IPS-15b (cell line): Measurements from ENCODE around the gene GMDS.

ENCODE experiments used
- H3K27me3 ChIP-seq: one replicate; pipeline ENCODE4 v1.6.1; 2013; ENCODE audit warnings: low read length; ENCODE audit not compliant: control insufficient read depth, insufficient read depth
- H3K36me3 ChIP-seq: one replicate; pipeline ENCODE4 v1.6.1; 2013; ENCODE audit warnings: low read length; ENCODE audit not compliant: control insufficient read depth, insufficient read depth
- H3K4me1 ChIP-seq: one replicate; pipeline ENCODE4 v1.6.1; 2013; ENCODE audit warnings: mild to moderate bottlenecking, low read length; ENCODE audit not compliant: control insufficient read depth, insufficient read depth
- H3K4me3 ChIP-seq: one replicate; pipeline ENCODE4 v1.5.1; 2013; ENCODE audit warnings: low read depth, low read length
- H3K9ac ChIP-seq: one replicate; pipeline ENCODE4 v1.6.1; 2013; ENCODE audit warnings: low read depth, mild to moderate bottlenecking, low read length
- H3K9me3 ChIP-seq: one replicate; pipeline ENCODE4 v1.6.1; 2013; ENCODE audit warnings: mild to moderate bottlenecking, low read length; ENCODE audit not compliant: control insufficient read depth, insufficient read depth

Gene GMDS

DNA sequence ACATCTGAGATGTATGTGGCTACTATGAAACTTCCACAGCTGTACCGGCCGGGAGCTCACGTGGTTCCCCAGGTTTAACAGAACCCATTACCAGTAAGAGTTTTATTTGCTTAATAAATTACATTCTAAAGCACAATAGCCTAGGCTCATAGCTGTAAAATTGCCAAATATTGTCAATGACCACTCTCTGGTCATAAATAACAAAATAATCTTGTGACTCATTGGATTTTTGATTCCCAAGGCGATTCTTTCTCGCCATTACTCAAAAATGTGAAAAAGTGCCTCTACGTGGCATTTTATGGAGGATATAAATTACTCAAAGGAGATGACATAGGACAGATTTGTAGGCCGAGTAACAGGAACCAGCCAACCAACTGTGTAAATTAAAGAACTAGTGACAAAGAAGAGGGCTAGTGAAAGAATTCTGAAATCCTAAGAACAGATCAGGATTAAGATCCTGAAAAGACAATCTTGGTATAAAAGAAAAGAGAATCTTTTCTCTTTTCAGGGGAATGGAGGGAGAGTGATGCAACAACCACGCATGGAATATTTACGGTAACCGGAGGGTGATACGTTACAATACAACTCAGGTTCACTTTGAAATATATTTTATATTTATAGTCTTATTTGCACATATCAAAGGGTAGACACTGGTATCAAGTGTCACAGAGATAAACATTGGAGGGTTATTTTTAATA is 436.0 kb downstream of the GMDS start:
- no peaks in the 10 kb centered on the region for H3K9me3 ChIP-seq
- H3K27me3 ChIP-seq, result no peaks in the 10 kb centered on the region
- no peaks in the 10 kb centered on the region for H3K36me3 ChIP-seq
- H3K9ac ChIP-seq, result no peak overlapping the region
- H3K4me3 ChIP-seq, result no peak overlapping the region
- H3K4me1 ChIP-seq, result no peaks in the 10 kb centered on the region

DNA sequence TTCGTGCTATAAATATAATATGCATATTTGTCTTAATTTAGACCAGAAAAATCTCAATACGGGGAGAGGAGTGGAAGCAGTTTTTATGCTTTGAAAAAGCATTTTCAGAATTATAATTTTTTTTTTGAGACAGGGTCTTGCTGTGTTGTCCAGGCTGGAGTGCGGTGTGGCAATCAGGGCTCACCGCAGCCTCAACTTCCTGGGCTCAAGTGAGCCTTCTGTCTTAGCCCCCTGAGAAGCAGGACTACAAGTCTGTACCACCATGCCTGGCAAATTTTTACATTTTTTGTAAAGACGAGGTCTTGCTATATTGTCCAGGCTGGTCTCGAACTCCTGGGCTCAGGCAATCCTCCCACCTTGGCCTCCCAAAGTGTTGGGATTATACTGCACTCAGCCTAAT is 438.5 kb downstream of the GMDS start:
- H3K4me1 ChIP-seq, result peaks cover 8% of the 10 kb centered on the region
- no peaks in the 10 kb centered on the region for H3K27me3 ChIP-seq
- H3K36me3 ChIP-seq, result no peaks in the 10 kb centered on the region
- no peaks in the 10 kb centered on the region for H3K9me3 ChIP-seq
- H3K9ac ChIP-seq, result no peak overlapping the region
- H3K4me3 ChIP-seq, result no peak overlapping the region

DNA sequence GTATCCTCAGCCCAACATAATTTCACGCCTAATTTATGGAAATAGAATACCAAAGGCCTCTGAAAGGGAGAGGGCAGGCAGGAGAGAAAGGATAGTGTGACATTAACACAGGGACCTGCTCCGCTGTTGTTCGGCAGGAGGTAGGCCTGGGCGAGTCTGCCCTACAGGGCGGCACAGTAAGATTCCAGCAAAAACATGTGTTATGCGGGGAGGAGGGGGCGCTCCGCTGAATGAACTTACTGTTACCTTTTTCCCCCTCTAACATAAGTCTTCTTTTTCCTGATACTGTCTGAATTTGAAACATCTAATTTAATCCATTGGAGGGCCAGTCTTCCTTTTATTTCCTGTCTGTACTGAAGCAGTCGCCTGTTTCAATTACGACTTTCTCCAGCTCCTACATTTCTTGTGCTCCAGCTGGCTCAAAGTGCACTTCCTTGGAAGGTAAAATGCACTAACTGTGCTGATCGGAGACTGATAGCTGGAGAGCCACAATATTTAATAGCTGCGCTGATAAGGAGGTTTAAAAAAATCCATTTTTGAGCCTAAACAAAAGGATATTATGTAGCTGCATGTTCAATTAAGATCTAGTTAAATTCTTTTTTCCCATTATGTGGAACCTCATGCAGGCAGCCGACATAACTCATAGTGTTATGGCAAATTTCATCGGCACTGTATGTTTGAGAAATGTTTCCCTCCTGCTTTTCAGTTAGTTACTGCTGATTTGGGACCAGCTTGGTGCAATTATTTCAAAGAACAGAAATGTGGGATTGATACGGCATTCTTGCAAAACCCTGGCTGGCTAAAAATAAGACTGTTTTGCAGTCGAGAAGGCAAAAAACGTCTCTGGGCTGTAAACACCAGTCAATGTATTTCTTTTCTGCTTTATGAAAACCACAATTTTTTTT is 442.7 kb downstream of the GMDS start:
- H3K4me3 ChIP-seq, result no peak overlapping the region
- H3K27me3 ChIP-seq, result no peaks in the 10 kb centered on the region
- peaks cover 8% of the 10 kb centered on the region for H3K4me1 ChIP-seq
- H3K36me3 ChIP-seq, result no peaks in the 10 kb centered on the region
- H3K9ac ChIP-seq, result no peak overlapping the region
- H3K9me3 ChIP-seq, result no peaks in the 10 kb centered on the region

DNA sequence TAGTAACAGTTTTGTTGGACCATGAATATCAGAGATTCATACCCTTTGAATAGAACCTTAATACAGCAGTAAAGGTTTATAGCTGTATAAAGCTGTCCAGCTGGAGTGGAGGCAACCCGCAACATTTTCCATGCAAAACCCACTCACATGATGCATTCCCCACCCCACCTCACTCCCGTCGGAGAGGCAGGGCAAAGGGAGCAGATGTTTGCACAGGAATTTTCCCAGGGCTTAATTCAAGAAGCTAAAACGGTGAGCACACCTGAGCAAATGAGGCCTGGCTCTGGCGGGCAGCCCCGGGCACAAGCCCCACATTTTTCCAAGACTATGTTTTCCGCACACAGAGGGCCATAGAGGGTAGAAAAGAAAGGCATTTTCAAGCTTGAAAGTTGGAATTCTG is 444.0 kb downstream of the GMDS start:
- Histone ChIP-seq H3K4me1 (peaks cover 8% of the 10 kb centered on the region), H3K4me3 (no peak overlapping the region), H3K9me3 (no peaks in the 10 kb centered on the region)

DNA sequence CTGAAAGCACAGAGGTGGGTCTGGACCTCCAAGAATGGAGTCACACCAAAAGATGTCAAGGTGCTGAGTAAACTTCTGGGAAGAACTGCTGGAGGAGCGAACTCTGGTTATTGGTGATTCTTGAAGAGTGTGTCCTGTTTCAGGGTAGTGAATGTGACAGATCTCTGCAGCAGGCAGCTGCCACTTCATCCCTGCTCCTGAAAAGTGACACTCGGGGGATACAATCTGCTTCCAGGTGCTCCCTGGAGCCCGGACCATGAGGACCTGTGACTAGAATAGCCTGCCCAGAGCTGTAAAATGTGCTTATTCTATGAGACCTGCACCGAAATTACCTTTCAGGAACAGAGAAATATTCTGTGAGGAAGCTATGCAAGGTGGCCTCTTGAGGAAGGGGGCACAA is 444.6 kb downstream of the GMDS start:
- Histone ChIP-seq H3K4me3 (no peak overlapping the region), H3K9ac (no peak overlapping the region), H3K36me3 (no peaks in the 10 kb centered on the region), H3K9me3 (no peaks in the 10 kb centered on the region), H3K27me3 (no peaks in the 10 kb centered on the region), H3K4me1 (peaks cover 8% of the 10 kb centered on the region)

More for the DNA sequence above, 444.0 kb downstream of the GMDS start:
- H3K27me3 ChIP-seq, result no peaks in the 10 kb centered on the region
- H3K36me3 ChIP-seq, result no peaks in the 10 kb centered on the region
- H3K9ac ChIP-seq, result no peak overlapping the region

DNA sequence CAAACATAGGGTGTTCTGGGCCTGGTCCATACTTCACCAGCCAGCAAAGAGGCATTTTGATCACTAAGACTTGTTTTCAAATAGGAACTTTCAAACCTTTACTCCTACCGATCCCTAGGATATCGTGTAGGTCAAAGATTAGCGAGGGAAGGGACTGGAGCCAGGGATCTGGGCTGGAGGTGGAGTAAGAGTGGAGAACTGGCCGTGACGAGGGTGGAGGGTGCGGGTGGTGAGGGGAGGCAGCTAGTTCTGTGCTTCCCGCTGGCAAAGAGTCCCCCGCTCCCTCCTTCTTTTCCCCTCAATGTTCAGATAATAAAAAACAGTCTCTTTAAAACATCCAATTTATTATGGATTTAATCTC is 446.5 kb downstream of the GMDS start:
- H3K9ac ChIP-seq, result no peak overlapping the region

DNA sequence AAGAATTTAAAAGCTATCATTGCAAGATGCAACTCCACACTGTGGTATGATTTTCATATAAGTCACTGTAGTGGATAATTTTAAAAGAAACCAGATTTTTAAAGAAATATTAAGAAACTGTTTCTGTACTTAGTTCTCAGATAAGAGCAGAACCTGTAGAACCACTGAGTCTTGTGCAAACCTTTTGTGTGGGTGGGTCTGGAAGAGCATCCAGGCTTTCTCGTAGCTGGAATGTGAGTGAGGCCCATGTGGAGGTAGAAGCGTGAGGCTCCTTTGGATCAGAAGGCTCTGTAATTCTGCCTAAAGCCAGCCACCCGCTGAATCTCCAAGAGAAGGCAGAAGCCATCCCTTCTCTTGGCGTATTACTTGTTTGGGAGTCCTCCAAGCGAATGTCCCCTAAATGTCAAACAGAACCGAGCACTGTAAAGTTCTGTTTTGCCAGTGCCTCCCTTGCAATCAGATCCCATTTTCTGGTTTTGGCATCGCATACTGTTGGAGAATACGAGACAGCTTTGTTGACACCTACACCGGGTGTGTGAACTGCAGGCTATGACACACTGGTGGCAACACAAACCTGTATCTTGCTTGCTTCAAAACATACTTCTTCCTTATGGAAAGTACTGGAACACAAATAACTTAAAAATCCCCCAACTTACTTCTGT is 447.0 kb downstream of the GMDS start:
- no peaks in the 10 kb centered on the region for H3K36me3 ChIP-seq
- H3K27me3 ChIP-seq, result no peaks in the 10 kb centered on the region
- H3K9me3 ChIP-seq, result no peaks in the 10 kb centered on the region
- H3K4me3 ChIP-seq, result no peak overlapping the region
- H3K9ac ChIP-seq, result no peak overlapping the region
- peaks cover 8% of the 10 kb centered on the region for H3K4me1 ChIP-seq

More for the DNA sequence above, 446.5 kb downstream of the GMDS start:
- H3K27me3 ChIP-seq, result no peaks in the 10 kb centered on the region
- no peak overlapping the region for H3K4me3 ChIP-seq
- H3K4me1 ChIP-seq, result peaks cover 8% of the 10 kb centered on the region
- no peaks in the 10 kb centered on the region for H3K9me3 ChIP-seq
- H3K36me3 ChIP-seq, result no peaks in the 10 kb centered on the region

DNA sequence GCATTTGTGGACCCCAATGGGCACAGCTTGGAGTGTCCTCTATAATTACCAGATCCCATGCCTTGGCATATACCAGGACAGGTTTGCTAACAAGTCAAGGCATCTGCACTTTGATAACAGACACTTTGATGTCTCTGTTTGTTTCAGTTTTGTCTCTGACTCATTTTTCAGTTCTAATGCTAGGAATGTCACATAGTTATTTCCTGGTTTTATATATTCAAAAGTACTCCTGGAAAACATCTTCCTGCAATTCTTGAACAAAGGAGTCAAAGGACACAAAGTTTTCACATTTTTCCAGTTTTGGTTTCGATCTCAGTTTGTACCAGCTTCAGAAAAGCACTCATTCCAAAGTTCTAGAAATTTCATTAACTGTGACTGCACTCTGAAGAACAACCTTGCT is 447.6 kb downstream of the GMDS start:
- H3K4me1 ChIP-seq, result peaks cover 6% of the 10 kb centered on the region
- H3K9me3 ChIP-seq, result no peaks in the 10 kb centered on the region
- no peaks in the 10 kb centered on the region for H3K36me3 ChIP-seq
- no peaks in the 10 kb centered on the region for H3K27me3 ChIP-seq
- H3K9ac ChIP-seq, result no peak overlapping the region
- H3K4me3 ChIP-seq, result no peak overlapping the region

DNA sequence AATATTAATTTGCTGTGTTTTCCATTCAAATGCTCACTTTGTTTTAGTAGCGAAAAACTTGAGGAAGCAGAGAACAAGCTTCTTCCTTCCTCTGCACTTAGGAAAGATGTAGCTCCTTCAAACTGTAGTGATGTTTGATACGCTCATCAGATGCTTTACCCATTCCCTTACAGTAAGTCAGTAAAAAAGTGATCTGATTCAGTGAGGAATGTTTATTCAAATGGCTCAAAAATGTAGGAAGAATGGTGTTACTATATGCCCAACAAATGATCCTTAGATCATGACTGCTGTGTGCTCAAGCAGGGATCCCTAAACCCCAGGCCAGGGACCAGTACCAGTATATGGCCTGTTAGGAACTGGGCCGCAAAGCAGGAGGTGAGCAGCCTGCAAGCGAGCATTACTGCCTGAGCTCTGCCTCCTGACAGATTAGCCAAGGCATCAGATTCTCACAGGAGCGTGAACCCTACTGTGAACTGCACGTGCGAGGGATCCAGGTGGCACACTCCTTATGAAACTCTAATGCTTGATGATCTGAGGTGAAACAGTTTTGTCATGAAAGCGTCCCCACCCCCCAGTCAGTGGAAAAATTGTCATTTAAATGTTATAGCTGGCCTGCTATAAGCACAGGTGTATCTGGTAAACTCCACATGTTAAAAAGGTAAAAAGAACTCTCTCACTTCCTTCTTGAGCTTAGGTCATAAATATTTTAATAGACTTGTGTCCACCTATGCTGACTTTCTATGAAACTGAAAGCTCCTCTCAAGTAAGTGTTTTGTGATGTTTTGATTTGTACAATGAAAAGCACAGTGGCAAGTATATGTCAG is 448.5 kb downstream of the GMDS start:
- Histone ChIP-seq H3K9ac (no peak overlapping the region), H3K4me3 (no peak overlapping the region), H3K4me1 (no peaks in the 10 kb centered on the region), H3K36me3 (no peaks in the 10 kb centered on the region), H3K9me3 (no peaks in the 10 kb centered on the region), H3K27me3 (no peaks in the 10 kb centered on the region)

DNA sequence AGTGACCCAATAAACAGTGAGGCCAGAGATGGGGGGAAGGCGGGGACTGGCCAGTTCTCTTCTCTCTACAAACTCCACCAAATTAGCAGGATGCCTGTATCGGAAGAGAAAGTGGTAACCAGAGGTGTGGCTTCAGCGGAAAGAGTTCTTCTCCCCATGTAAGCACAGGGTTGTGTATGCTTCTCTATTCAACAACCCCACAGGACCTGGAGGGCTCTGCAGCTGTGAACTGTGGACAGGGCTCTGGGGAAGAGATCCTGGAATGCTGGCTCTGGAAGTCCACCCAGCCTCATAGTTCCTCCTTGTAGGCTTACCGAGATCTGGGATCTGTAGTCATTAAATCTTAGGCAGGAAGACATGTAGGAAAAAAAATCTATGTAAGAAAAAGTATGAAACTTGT is 449.5 kb downstream of the GMDS start:
- Histone ChIP-seq H3K36me3 (no peaks in the 10 kb centered on the region), H3K4me3 (no peak overlapping the region), H3K9ac (no peak overlapping the region), H3K27me3 (no peaks in the 10 kb centered on the region), H3K9me3 (no peaks in the 10 kb centered on the region), H3K4me1 (no peaks in the 10 kb centered on the region)

DNA sequence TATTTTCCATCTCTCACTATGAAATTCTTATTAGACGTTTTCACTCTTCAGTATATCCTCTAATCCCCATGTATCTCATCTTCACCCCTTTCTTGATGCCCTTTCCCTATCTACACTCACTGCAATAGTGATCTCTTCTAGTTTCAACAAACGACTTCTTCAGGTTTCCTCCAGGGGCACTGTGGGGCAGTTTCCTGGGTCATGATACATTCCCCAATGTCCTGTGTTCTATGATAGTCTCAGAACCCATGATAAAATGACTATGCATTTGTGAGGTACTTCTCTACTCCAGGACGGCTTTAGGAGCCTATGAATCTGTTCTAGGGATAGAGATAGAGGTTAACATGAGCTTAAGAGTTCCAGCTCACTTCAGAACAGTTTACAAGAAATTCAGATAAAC is 452.4 kb downstream of the GMDS start:
- H3K36me3 ChIP-seq, result no peaks in the 10 kb centered on the region
- no peak overlapping the region for H3K4me3 ChIP-seq
- H3K27me3 ChIP-seq, result no peaks in the 10 kb centered on the region
- H3K4me1 ChIP-seq, result no peaks in the 10 kb centered on the region
- H3K9ac ChIP-seq, result no peak overlapping the region
- H3K9me3 ChIP-seq, result no peaks in the 10 kb centered on the region
